Endothelial cell of umbilical vein (primary cell): Measurements from ENCODE around the gene HOXB7. TPM values are rescaled to one million over a fixed set of nuclear protein-coding genes. Genes with fewer than 3 reads are reported as not detected.

ENCODE experiments used
- BruUV-seq: library from RNA; stranded (reverse); fragments of 400-500 nt; replicated peaks from 2 replicates; lab custom pipeline; 2021; lab: Mats Ljungman, UMichigan
- CTCF ChIA-PET: fragments of 300-600, 350-600 bp; sonication (Branson Sonifier 250); formaldehyde crosslinking; loops from one replicate; lab custom pipeline; 2021; ENCODE audit warnings: antibody characterized with exemption, inconsistent platforms; lab: Charles Lee
- POLR2A ChIA-PET: fragments of 300-600, 350-600 bp; sonication (Branson Sonifier 250); formaldehyde crosslinking; loops from one replicate; lab custom pipeline; 2021; ENCODE audit warnings: antibody characterized with exemption, inconsistent platforms; lab: Charles Lee
- DNase-seq: peaks from one replicate; pipeline ENCODE4 v3.0.0-alpha.2; 2011; ENCODE audit warnings: low read depth, low spot score
- FAIRE-seq: peaks from 2 replicates; lab custom pipeline; 2011; peaks lifted over from hg19 to GRCh38; lab: Jason Lieb, UNC
- H2AFZ ChIP-seq: 2 replicates; pipeline ENCODE4 v1.6.0; 2012; ENCODE audit warnings: low read depth, low read length, control low read depth, inconsistent platforms
- H3K27ac ChIP-seq: 2 replicates; pipeline ENCODE4 v1.5.1; 2011; ENCODE audit warnings: low read depth, mild to moderate bottlenecking, control low read depth, low read length, moderate library complexity; ENCODE audit not compliant: insufficient read depth
- H3K27me3 ChIP-seq, 2 experiments: 2 replicates each; pipeline versions ENCODE4 v1.6.0 to v1.6.1; 2011; ENCODE audit warnings: low read length in 2 of 2, mixed read lengths in 1 of 2; ENCODE audit not compliant: control insufficient read depth in 2 of 2, insufficient read depth in 2 of 2
- H3K36me3 ChIP-seq, 2 experiments: 2 replicates in 1 of 2; 3 replicates in 1 of 2; pipeline ENCODE4 v1.5.1; 2011; ENCODE audit warnings: low read length in 2 of 2, mild to moderate bottlenecking in 1 of 2, moderate library complexity in 1 of 2; ENCODE audit not compliant: control insufficient read depth in 2 of 2, insufficient read depth in 2 of 2; ENCODE audit errors: extremely low read depth in 1 of 2
- H3K4me1 ChIP-seq: 3 replicates; pipeline ENCODE4 v1.5.1; 2011; ENCODE audit warnings: mild to moderate bottlenecking, low read length; ENCODE audit not compliant: control insufficient read depth, insufficient read depth; ENCODE audit errors: extremely low read depth
- H3K4me2 ChIP-seq: 2 replicates; pipeline ENCODE4 v1.6.1; 2011; ENCODE audit warnings: low read length, control low read depth, mixed read lengths; ENCODE audit not compliant: insufficient read depth
- H3K4me3 ChIP-seq, 3 experiments: fragments of 200-600 bp in 1 of 3; sonication (generic), shearing (Covaris generic) in 1 of 3; replicated peaks in 1 of 3; 2 replicates each; pipeline ENCODE4 v1.5.1; 2011 to 2016; ENCODE audit warnings: control low read depth in 3 of 3, low read length in 3 of 3, mild to moderate bottlenecking in 2 of 3, inconsistent platforms in 1 of 3, low read depth in 1 of 3, moderate library complexity in 1 of 3; ENCODE audit not compliant: insufficient read depth in 1 of 3
- H3K79me2 ChIP-seq: 2 replicates; pipeline ENCODE4 v1.6.0; 2012; ENCODE audit warnings: low read length, inconsistent platforms; ENCODE audit not compliant: control insufficient read depth, insufficient read depth
- H3K9ac ChIP-seq: replicated peaks from 2 replicates; pipeline ENCODE3; 2011; ENCODE audit warnings: low read length, control low read depth; ENCODE audit not compliant: insufficient read depth; ENCODE audit errors: extremely low read depth
- H3K9me1 ChIP-seq: replicated peaks from 3 replicates; pipeline ENCODE4 v1.6.0; 2011; ENCODE audit warnings: mild to moderate bottlenecking, low read length; ENCODE audit not compliant: control insufficient read depth, insufficient read depth; ENCODE audit errors: extremely low read depth
- H3K9me3 ChIP-seq: replicated peaks from 2 replicates; pipeline ENCODE4 v1.5.1; 2012; ENCODE audit warnings: low read length, inconsistent platforms; ENCODE audit not compliant: control insufficient read depth, insufficient read depth
- H4K20me1 ChIP-seq: replicated peaks from 2 replicates; pipeline ENCODE3; 2011; ENCODE audit warnings: mild to moderate bottlenecking, low read length; ENCODE audit not compliant: control insufficient read depth, insufficient read depth; ENCODE audit errors: extremely low read depth
- FOS ChIP-seq: IDR thresholded peaks from 2 replicates; pipeline ENCODE4 v1.6.1; 2011; ENCODE audit warnings: mild to moderate bottlenecking, low read length, moderate library complexity, borderline replicate concordance; ENCODE audit not compliant: insufficient read depth
- JUN ChIP-seq: IDR thresholded peaks from 2 replicates; pipeline ENCODE4 v1.6.1; 2011; ENCODE audit warnings: borderline replicate concordance, low read depth; ENCODE audit not compliant: insufficient read length, insufficient read depth
- MYC ChIP-seq: IDR thresholded peaks from one replicate; pipeline ENCODE4 v1.6.1; 2011; ENCODE audit warnings: mild to moderate bottlenecking, low read depth, low read length
- POLR2A ChIP-seq: IDR thresholded peaks from 2 replicates; pipeline ENCODE4 v1.6.1; 2012; ENCODE audit warnings: low read depth, mild to moderate bottlenecking, control low read depth, low read length
- POLR2AphosphoS5 ChIP-seq: IDR thresholded peaks from 2 replicates; pipeline ENCODE4 v1.6.1; 2012; ENCODE audit warnings: low read depth, mild to moderate bottlenecking, control low read depth, low read length, moderate library complexity; ENCODE audit not compliant: insufficient read depth
- dilution Hi-C: fragments of 300-500 bp; cut with MboI; formaldehyde crosslinking; loops from one replicate; pipeline ENCODE4 v1.15.0; 2019; ENCODE audit warnings: low sequenced_read_pairs; ENCODE audit not compliant: extremely low pct_ligation_motif_present
- intact Hi-C: fragments of 100-400 bp; cut with micrococcal nuclease; formaldehyde crosslinking; loops from one replicate; pipeline ENCODE4 v1.10.0; 2022
- polyA plus RNA-seq, 4 experiments: library from polyadenylated mRNA; depleted of rRNA in 3 of 4; stranded (reverse) in 3 of 4; unstranded in 1 of 4; fragments of >200 nt; gene quantifications; 2 replicates each; pipeline versions ENCODE4 v1.2.1 to v1.2.3, GENCODE V29; 2011 to 2012; ENCODE audit warnings: missing spikeins in 1 of 4
- total RNA-seq: library from RNA; stranded (reverse); gene quantifications from 2 replicates; pipeline ENCODE4 v1.2.3, GENCODE V29; 2021
- TF ChIP-seq, protein P1 (sequence below): IDR thresholded peaks from 2 replicates; pipeline ENCODE4 v1.6.1; 2011; ENCODE audit not compliant: insufficient read depth, insufficient read length
- TF ChIP-seq, protein P2 (sequence below), 2 donors: IDR thresholded peaks; 1 replicate in 1 of 2; 2 replicates in 1 of 2; pipeline ENCODE4 v1.5.1; 2011; ENCODE audit warnings: low read length in 2 of 2, mild to moderate bottlenecking in 2 of 2, moderate library complexity in 2 of 2, control low read depth in 1 of 2, inconsistent platforms in 1 of 2, low read depth in 1 of 2; ENCODE audit not compliant: insufficient read depth in 1 of 2; ENCODE audit errors: extremely low read depth in 1 of 2

HOXB7 gene
- total and polyA plus RNA-seq, 2 donors (not counting 3 experiments of a cell fraction or from before 2014, with no cell fraction given): 23.5 to 24.5 TPM

DNA sequence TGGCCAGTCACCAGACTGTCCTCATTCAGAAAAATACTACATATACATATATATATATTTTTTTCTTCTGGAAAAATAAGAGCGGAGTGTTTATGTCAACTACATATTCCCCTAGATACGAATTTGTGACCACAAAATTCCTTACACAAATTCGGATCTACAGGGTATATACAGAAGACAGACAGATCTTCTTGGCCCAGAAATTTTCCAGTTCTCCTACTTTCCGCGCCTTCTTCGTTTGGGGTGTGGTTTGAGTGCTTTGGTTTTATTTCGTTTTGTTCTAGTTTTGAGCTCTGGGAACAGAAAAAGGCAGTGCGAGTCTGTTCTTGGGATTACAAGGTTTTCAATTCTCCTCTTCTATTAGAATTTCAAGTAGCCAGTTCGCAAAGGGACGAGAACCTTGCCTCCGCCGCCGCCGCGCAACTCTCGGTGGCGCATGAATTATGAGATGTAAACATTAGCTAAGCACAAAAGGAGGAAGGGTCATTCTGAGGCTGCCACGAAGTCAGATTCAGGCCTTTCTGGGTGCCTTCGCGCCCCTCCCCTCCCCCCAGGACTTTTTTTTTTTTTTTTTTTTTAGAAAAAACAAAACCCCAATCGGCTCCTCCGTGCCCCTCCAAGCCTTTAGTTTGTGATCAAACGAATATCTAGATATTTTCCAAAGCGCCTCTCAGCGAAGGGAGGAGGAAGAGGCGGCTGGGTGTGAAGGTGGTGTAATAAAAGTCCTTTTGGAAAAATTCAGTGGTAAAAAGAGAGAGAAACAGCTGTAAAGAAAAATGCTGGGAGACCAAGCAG is 30.9 kb downstream of the HOXB7 start:
- Histone ChIP-seq H3K4me3 (peak overlapping the region; percentile 14 to 67 (median 20)), H3K36me3 (peaks cover 0 to 2% of the 10 kb centered on the region in 2 experiments), H3K9me3 (no peaks in the 10 kb centered on the region), H3K9ac (peak overlapping the region; percentile 55), H3K9me1 (no peaks in the 10 kb centered on the region), H3K27me3 (no peaks in the 10 kb centered on the region), H3K27ac (peak overlapping the region; percentile 71), H4K20me1 (no peaks in the 10 kb centered on the region), H3K4me1 (peaks cover 53% of the 10 kb centered on the region), H3K4me2 (peak overlapping the region; percentile 89), H2AFZ (no peak overlapping the region), H3K79me2 (peaks cover 91% of the 10 kb centered on the region)
- FAIRE-seq: no peak
- ChIA-PET POLR2A (interaction anchor here (0.7 to 1.0 kb wide), 3 partner anchors 13 to 366 kb away, joined by 3 to 6 read pairs (median 3); no protein-coding TSS in a partner anchor), CTCF (interaction anchor here (0.9 to 1.2 kb wide), 4 partner anchors 13 to 321 kb away, joined by 3 to 6 read pairs (median 4); no protein-coding TSS in a partner anchor)
- peak; percentile 79 for DNase-seq
- no TSS peak for BruUV-seq
- intact Hi-C loops: loop anchor here (1.0 kb wide), 1 partner anchor 36 kb away; no protein-coding TSS in a partner anchor
- dilution Hi-C loops: no loop called here
- TF ChIP-seq JUN: no peak
- TF ChIP-seq FOS: no peak
- no peak for TF ChIP-seq MYC

DNA sequence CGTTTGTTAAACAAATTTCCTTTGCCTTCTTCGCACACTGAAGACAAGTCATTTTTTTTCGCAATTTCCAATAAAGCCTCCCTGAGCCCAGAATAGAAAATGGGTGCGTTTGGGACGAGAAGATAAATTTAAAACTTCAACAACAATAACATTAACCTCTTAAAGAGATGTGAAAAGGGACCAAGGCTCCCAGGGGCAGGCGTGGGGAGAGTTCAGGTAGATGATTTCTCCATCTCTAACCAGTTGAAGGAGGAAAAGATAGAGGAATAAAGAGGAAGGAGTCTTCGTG is 31.4 kb downstream of the HOXB7 start:
- Histone ChIP-seq H3K4me2 (peak overlapping the region; percentile 89), H3K79me2 (peaks cover 93% of the 10 kb centered on the region), H3K4me1 (peaks cover 57% of the 10 kb centered on the region), H3K36me3 (peaks cover 0 to 2% of the 10 kb centered on the region in 2 experiments), H3K9me1 (no peaks in the 10 kb centered on the region), H3K9me3 (no peaks in the 10 kb centered on the region), H3K9ac (peak overlapping the region; percentile 55), H3K4me3 (peak overlapping the region; percentile 51 to 69 (median 67)), H2AFZ (no peak overlapping the region), H4K20me1 (no peaks in the 10 kb centered on the region), H3K27me3 (no peaks in the 10 kb centered on the region), H3K27ac (peak overlapping the region; percentile 71)
- FAIRE-seq: no peak
- TF ChIP-seq, protein P1, sequence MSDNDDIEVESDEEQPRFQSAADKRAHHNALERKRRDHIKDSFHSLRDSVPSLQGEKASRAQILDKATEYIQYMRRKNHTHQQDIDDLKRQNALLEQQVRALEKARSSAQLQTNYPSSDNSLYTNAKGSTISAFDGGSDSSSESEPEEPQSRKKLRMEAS: no peak
- TF ChIP-seq MYC (no peak), POLR2AphosphoS5 (no peak), POLR2A (no peak)
- TF ChIP-seq, protein P2, sequence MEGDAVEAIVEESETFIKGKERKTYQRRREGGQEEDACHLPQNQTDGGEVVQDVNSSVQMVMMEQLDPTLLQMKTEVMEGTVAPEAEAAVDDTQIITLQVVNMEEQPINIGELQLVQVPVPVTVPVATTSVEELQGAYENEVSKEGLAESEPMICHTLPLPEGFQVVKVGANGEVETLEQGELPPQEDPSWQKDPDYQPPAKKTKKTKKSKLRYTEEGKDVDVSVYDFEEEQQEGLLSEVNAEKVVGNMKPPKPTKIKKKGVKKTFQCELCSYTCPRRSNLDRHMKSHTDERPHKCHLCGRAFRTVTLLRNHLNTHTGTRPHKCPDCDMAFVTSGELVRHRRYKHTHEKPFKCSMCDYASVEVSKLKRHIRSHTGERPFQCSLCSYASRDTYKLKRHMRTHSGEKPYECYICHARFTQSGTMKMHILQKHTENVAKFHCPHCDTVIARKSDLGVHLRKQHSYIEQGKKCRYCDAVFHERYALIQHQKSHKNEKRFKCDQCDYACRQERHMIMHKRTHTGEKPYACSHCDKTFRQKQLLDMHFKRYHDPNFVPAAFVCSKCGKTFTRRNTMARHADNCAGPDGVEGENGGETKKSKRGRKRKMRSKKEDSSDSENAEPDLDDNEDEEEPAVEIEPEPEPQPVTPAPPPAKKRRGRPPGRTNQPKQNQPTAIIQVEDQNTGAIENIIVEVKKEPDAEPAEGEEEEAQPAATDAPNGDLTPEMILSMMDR (IDR thresholded peaks at IDR 0.05; ENCODE audit: extremely low read depth in 1 of 2, insufficient read depth in 1 of 2, low read depth in 1 of 2, low read length in 2 of 2): no peak
- dilution Hi-C loops (no loop called here), intact Hi-C loops (no loop called here)
- DNase-seq: peak; percentile 77
- CTCF ChIA-PET: interaction anchor here (0.6 to 1.2 kb wide), 4 partner anchors 12 to 229 kb away, joined by 3 to 6 read pairs (median 3); no protein-coding TSS in a partner anchor
- POLR2A ChIA-PET: interaction anchor here (0.7 kb wide), 1 partner anchor 13 kb away, joined by 6 read pairs; no protein-coding TSS in a partner anchor
- no TSS peak for BruUV-seq
